HG03139 (cell line): ENCODE data around the gene FDX2.

ENCODE experiments used
- ATAC-seq: cut with Tn5 transposase; IDR thresholded peaks from one replicate; pipeline ENCODE4 v1.9.1; 2021; ENCODE audit not compliant: unreplicated experiment

The FDX2 gene

GRCh38 chr19:10332965-10333757 lies 17.3 kb upstream of the FDX2 start, which contains the start of gene RAVER1:
Gene RAVER1 (minus strand): TSS chr19:10333529. CDS start chr19:10333507, 22 bp downstream.
- peak; percentile 82 for ATAC-seq

DNA sequence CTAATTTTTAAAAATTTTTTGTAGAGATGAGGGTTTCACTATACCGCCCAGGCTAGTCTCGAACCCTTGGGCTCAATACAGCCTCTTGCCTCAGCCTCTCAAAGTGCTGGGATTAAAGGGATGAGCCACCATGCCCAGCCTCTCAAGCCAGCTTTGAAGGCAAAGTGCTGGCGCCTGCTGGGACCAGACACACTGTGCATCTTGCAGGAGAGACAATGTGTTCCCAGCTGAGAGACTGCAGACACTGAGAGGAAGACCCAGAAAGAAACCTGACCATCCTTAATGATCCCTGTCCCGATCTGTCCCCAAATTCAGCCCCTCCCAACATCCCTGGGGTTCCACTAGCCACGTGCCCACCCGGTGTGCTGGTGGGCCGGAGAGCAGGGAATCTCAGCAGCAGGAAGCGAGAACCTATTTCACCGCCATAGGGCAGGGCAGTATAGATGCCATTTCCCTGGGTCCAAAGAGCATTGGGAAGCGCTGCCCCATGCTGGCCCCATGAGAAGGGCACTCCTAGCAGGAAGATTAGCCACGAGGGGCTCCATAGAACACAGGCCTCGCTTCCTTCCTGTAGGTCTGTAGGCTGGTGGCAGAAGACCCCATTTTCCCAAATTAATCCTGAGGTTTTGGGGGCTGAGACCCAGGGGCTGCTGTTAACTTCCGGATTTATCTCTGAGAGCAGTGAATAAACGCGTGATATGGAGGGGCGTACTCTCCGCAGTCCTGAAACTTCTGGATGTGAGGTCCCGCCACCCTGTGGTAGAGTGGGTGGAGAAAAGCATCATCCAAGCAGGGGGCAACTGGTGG lies 16.5 kb upstream of the FDX2 start:
- no peak for ATAC-seq

GRCh38 chr19:10329555-10329954 lies 13.7 kb upstream of the FDX2 start:
- ATAC-seq, result no peak

DNA sequence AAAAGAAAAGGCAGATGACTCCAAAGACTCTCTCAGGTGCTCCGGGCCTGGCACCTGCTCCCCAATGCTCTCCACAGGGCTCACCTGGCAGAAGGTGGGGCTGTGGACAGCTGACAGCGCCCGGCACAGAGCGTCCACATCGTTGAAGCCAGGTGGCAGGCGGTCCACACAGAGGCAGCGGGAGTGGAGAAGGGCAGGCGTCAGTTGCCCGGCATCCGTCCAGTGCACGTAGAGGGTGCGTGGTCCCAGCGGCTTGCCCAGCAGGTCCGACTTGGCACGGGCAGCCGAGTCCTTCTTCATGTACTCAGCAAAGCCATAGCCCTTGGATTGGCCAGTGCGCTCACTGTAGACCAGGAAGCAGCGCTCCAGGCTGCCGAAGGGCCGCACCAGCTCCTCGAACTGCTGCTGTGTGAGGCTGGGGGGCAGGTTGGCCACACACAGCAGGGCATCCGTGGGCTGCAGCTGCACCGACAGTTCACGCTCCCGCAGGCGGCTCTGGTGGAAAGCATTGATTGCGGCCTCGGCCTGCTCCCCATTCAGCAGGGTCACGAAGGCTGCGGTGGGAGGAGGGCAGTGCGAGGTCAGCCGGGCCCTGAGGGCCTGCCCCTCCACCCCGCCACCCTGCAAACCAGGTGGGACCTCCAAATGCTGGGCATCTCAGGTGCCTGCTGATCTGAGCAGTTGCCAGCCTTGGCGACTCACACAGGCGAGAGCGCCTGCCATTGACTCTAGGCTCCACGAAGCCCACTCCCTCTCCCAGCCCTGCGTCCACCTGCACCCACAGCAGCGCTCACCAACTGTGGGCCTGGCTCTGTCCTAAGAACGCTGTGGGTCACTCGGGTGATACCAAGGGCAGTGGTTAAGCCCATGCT lies 13.0 kb upstream of the FDX2 start:
- ATAC-seq, result no peak

- ATAC-seq, result no peak
These were observed 12.0 kb upstream of the FDX2 start for GRCh38 chr19:10327793-10328192.

DNA sequence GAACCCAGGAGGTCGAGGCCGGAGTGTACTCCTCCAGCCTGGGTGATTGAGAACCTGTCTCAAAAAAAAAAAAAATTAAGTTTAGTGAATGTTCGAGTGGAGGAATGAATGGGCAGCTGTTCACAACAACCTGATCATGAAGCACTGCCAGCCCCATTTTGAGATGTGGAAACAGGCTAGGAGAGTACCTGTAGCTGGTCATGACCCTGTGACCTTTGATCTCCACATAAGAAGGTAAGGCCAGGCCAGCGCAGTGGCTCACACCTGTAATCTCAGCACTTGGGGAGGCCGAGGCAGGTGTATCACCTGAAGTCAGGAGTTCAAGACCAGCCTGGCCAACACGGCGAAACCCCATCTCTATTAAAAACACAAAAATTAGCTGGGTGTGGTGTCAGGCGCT lies 9.9 kb upstream of the FDX2 start:
- no peak for ATAC-seq

DNA sequence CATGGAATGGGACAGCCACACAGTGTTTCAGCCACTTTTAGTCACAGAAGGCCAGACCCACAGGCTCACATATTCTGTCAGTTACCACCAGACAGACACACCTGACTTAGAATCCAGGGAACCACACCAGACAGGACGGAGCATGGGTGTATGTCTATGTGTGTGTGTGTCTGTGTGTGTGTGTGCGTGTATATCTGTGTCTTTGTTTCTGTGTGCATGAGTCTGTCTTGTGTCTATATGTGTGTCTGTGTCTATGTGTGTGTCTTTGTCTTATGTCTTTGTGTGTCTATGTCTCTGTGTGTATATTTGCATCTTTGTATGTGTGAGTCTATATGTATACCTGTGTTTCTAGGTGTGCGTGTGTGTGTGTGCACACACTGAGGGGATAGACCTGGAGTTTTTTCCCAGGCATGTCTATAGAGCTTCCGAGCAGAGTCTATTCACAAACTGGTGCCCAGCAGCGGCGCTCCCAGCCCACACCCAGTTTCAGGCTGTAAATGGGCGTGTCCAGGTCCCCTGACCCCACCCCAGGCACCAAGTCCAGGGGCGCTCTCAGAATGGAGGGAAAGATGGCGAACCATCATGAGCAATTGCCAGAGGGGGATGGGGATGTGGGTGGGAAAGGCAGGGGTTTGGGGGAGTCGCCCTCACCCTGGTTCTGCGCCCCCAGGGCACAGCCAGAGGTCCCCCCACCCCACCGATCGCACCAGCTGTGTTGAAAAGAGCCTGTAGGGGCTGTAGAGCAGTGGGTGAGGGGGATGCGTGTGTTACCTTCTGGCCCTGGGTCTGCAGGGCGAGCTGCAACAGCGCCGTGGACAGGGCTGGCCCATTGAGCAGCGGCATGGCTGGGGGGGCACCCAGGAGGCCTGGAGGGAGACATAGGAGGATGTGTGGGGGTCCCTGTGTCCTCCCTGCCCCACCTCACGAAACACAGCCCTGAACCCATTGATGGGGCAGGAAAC lies 6.3 kb upstream of the FDX2 start:
- ATAC-seq, result no peak

GRCh38 chr19:10321417-10321797 lies 5.6 kb upstream of the FDX2 start:
- ATAC-seq, result no peak

DNA sequence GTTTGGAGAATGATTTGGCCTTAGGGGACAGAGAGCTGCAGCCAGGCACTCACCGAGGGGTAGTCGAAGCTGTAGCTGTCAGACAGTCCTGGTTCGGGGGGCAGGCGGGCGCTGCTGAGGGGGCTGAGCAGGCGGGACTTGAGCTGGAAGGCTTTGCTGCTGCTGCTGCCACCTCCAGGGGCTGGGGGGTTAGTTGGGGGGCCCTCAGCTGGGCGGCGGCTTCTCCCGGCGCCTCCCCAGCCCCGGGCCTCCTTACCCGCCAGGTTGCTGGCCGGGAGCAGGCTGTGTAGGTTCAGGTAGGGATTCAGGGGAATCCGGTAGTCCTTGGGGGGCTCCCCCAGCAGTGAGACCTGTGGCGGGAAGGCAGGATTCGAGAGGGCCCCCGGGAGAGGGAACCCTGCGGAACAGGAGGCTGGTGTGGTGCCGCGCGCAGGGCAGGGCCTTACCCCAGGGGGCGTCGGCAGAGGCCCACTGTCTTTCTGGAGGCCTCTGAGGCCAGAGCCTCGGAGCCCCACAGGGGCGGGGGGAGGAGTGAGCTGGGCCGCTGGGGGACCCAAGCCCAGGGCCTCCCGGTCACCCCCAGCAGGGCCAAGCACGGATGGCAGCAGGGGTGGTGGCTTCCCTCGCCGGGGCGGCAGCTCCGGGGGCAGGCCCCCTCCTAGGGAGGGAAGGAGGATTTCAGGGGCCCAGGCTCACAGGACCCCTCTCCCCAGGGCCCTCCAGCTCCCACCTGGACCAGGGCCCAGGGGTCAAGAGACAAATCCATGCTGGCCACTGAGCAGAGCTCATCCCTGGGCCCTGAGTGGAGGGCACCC lies 5.0 kb upstream of the FDX2 start:
- ATAC-seq, result no peak

DNA sequence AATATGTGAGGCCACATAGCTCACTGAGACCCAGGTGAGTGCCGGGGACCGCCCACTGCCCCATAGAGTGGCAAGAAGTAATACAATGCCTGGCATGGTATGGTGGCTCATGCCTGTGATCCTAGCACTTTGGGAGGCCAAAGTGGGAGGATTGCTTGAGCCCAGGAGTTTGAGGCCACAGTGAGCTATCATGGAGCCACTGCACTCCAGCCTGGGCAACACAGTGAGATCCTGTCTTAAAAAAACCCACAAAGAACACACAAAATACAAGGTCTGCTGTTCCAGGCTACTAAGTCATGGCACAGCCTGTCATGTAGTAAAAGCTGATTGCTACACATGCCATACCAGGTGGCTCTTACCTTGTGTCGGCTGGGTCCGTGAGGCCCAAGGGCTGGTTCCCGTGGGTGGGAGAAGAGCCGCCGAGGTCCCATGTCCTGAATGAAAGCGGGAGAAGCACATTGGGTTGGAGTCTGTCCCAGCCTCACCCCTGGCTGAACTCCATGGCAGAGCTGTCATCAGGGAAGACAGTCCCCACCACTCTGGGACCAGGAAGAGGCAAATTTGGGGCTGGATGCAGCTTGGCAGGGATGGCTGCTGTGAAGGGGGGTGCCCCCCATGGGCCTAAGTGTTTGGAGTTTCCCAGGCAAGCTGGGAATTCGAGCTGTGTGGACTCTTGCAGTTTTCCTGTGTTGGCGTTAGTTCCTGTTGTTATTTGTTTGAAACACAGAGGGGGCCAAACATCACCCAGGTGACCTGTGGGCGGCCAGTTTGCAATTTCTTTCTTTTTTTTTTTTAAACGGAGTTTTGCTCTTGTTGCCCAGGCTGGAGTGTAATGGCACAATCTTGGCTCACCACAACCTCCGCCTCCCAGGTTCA lies 3.2 kb upstream of the FDX2 start:
- ATAC-seq, result no peak

DNA sequence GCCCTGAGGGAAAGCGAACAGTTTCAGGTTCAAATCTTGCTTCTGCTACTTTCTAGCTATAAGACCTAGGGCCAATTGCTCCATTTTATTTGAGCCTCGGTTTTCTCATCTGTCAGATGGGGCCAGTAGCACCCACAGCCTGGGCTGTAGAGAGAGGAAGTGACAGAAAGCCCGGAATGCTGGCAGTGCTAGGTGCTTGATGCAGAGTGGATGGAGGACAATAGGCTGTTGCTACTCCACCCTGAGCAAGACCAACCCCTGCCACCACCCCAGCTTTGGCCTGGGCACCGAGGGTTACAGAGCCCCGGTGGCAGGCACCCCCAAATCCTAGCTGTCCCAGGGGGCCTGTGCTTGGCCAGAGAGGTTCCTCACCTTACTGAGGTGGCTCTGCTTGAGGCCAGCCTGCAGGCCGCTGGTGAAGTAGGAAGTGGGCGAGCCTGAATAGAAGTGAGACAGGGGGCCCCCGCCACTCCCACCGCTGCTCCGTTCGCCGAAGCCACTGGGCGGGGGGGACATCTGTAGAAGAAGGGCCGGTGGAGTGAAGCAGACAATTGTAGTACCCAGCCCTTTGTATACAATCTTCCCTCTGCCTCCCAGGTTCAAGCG lies 2.1 kb upstream of the FDX2 start:
- no peak for ATAC-seq

DNA sequence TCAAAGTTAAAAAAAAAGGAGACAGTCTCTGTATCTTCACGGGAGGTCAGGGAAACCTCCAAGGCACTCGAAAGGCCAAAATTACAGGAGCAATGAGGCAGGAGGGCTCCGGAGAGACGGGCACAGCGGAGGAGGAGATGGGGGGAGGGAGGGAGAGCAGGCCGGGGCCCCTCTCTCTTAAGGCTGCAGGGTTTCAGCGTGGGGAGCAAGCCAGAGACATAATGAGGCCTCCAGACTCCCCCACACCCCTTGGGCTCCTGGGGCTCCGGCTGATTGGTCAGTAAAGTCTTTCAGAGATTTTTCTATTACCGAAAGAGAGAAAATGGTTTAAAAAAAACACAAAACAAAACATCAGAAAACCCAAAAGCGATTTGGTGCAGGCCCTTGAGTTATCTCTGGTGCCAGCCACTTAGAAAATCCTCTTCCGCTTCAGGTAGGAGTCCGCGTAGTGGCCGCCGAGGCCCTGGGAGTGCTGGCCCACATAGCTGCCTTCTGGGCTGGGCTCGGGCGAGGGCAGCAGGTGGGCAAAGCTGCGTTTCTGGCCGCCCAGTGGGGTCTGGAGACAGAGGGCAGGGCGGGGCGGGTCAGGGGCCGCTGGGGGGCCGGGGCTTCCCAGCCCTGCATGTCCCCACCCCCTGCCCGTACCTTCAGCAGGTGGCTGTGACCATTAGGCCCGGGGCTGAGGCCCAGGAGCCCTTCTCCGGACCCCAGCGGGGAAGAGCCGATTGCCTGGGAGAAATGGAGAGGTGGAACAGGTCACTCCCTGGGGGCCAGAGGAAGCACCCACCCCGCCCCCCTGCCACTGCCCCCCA lies 1.4 kb upstream of the FDX2 start:
- no peak for ATAC-seq

- ATAC-seq, result no peak
These were observed 622 bp upstream of the FDX2 start for GRCh38 chr19:10316229-10317044.

DNA sequence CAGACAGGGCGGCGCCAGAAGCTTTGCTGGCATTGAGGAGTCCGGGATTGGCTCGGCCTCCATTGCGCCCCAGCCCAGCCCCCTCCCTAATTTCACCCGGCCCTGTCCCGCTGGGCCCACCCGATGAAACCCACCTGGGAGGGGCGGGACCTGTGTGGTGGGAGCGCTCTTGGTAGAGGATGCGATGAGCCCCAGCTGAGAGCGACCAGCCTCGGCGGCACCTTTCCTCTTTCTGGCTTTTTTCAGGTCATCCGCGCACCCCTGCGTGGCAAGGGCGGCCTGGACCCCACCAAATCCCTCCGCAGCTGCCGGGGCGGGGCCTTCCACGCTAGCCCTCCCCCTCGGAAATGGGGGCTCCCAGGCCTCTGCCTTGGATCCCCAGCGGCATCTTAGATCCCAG lies 6.4 kb downstream of the FDX2 start, which contains the start of gene ZGLP1:
Gene ZGLP1 (minus strand): TSS at position 393 of the 400 bp plus-strand sequence.
- no peak for ATAC-seq

GRCh38 chr19:10306327-10306726 lies 9.5 kb downstream of the FDX2 start:
- no peak for ATAC-seq

- ATAC-seq, result no peak
These were observed 10.5 kb downstream of the FDX2 start for GRCh38 chr19:10305139-10305806.
